GDM1 (cell line): Measurements from ENCODE around the gene KCTD14.
"Not testable (repeated sequence)": the region's sequence is repeated elsewhere in the genome, so short reads cannot be mapped to it uniquely, and the experiment has no call there.

Experiments
- DNase-seq: peaks from one replicate; lab custom pipeline; 2025; lab: John Stamatoyannopoulos, UW

KCTD14 gene

DNA sequence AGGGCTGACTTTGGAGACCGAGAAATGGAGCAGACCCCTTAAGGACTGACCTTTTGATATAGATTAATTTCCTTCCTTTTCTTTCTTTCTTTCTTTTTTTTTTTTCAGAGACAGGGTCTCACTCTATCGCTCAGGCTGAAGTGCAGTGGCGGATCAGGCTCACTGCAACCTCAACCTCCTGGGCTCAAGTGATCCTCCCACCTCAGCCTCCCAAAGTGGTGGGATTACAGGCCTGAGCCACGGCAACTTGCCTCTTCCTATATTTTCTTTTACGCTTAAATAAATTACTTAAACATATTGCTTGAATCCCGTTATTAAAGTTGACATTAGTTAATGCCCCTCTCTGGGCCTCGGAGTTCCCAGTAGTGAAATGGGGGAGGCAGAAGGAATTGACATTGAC is 350 bp upstream of the KCTD14 start:
- DNase-seq = no peak

DNA sequence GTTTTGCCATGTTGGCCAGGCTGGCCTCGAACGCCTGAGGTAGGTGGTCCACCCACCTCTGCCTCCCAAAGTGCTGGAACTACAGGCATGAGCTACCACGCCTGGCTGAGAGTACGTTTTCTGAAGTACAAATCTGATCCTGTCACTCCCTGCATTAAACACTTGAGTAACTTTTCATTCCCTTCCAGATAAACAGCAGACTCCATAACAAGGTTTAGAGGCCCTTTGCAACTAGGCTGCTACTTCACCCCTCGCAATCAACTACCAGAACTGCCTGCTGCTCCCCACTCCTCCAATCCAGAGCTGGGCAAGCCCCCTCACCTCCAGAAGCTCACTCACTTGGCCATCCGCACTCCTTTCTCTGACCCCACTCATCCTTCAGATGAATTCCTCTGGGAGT is 1.5 kb downstream of the KCTD14 start:
- DNase-seq = no peak

DNA sequence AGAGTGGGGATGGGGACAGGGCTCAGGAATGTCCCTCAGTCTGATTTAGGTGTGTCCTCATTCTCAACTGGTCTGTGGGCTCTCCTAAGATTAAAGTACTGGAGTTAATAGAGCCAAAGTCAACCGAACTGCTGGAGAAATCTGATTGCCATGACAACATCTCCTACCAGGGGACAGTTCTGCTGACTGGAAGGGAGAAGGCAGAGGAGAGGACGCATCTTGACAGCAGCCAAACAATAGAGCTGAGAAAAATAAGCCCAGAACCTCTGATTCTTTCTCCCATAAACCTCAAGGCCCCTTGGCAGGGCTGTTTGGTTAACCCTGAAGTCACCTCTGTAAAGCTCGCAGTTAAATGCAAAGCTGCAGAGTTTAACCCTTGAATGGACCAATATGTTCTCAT is 2.8 kb downstream of the KCTD14 start:
- DNase-seq = no peak

DNA sequence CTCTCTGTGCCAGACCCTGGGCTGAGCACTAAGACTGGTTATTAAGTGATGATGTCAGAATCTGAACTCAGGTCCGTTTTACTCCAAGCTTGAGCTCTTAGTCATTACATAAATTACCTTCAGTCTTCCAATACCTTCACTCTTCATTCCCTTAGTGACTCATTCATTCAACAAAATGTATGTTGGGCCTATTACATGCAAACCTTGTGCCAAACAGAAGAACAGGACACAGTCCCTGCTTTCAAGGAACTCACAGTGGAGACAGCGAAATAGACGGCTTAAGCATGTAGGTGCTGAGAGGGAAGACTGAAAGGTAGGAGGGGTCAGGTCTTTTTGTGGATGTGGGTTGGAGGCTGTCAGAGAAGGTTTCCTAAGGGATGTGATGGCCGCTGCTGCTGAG is 3.3 kb downstream of the KCTD14 start:
- no peak for DNase-seq

DNA sequence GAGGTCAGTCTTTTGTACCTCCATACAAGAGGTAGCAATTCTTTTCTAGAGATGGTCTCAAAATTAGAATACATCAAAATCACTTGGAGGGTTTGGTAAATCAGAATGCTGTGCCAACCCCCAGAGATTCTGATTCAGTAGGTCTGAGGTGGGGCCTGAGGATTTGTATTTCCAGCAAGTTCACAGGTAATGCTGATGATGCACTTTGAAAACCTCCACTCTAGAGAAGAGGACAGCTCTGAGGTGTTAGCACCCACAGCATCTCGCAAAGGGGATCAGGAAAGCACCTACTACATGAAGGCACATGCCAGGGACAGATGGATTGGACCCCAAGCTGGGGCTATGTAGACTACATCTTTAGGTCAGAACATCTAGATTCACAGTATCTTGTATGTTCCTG is 7.2 kb downstream of the KCTD14 start:
- no peak for DNase-seq

DNA sequence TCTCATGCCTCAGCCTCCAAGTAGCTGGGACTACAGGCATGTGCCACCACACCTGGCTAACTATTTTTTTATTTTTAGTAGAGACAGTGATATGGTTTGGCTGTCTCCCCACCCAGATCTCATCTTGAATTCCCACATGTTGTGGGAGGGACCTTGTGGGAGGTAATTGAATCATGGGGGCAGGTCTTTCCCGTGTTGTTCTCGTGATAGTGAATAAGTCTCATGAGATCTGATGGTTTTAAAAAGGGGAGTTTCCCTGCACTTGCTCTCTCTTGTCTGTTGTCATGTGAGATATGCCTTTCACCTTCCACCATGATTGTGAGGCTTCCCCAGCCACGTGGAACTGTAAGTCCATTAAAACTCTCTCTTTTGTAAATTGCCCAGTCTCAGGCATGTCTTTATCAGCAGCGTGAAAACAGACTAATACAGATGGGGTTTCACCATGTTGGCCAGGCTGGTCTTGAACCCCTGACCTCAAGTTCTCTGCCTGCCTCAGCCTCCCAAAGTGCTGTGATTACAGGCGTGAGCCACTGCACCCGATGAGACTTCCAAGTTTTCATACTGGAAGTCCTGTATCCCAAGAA is 8.0 kb downstream of the KCTD14 start:
- DNase-seq = not testable (repeated sequence)

DNA sequence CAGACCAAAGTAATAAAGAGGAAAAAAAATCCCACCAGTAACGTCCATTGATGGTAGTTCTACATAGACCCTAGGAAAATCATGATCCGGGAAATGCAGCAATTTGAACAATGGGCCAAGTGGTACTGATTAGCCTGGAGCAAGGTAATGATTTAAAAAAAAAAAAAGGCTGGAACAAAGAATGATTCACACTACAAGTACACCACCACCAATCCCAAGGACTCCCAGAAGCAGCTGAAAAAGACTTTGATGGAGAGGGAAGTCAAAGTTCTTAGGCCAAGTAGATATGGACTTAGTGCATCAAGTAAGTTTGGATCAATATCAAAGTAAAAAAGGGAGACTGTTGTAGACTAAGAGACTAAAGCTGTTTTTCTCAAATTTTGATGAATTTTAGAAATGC is 11.8 kb downstream of the KCTD14 start:
- DNase-seq = no peak

DNA sequence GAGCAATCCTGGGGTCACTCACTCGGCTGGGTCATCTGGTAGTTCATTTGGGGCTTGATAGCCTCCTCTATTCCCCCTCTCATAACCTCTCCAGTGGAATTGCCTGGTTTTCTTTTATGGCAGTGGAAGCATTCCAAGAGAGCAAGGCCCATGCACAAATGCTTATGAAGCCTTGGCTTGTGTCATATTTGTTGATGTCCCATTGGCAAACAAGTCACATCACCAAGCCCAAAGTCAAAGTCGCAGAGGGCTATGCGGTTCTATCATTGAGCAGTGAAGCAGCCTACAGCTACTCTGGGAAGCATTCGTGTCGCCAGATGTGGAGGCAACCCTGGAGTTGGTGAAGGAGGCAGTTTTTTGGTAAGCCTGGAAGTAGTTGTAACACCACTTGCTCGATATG is 12.3 kb downstream of the KCTD14 start:
- DNase-seq = no peak

DNA sequence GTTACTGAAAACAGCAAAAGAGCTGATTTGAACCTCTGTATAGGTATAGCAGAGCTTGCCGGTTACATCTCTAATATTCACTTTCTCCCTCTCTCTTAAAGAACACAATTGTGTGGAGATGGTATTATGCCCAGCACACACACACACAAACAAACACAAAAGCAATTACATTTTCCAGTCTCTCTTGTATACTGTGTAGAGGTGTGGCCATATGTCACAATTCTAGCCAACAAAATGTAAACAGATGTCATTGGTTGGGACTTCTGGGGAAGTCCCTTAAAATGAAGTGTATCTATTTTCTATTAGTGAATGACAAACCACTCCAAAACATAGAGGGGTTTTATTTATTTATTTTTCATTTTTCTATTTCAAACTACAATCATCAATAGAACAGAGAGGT is 12.8 kb downstream of the KCTD14 start:
- no peak for DNase-seq

DNA sequence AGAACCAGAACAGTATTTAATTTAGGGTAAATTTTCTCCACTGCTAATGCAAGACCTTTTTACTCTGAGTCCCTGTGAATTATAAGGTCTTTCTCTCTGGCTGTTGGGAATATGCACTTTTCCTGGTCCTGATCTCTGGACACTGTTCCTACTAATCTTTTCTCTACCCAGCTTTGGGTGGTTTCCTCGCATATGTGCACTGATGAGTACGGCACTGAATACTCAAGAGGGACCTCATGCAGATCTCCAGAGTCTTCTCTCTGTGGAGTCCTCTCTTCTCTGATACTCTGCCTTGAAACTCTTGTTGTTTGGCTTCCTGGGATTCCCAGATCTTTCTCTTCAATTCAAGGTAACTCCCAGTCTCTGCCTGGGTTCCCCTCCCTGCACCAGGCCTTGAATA is 14.0 kb downstream of the KCTD14 start:
- no peak for DNase-seq

DNA sequence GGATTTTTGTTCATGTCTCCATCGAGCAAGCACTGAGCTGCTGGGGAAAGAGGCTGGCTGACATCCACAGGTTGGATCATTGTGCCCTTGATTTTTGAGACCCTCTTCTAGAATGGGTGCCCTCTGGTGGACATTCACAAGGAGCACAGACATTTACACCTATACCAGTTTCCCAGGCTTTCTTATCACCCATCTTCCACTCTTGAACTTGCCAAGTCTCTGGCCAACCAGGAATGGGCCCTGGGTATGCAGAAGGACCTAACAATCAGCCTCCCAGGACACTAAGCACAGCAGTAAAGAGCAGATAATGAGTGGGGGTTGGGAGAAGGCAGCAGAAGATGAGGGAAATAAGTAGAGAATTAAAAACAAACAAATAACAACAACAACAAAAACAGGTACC is 22.9 kb downstream of the KCTD14 start:
- DNase-seq = peak; percentile 20

DNA sequence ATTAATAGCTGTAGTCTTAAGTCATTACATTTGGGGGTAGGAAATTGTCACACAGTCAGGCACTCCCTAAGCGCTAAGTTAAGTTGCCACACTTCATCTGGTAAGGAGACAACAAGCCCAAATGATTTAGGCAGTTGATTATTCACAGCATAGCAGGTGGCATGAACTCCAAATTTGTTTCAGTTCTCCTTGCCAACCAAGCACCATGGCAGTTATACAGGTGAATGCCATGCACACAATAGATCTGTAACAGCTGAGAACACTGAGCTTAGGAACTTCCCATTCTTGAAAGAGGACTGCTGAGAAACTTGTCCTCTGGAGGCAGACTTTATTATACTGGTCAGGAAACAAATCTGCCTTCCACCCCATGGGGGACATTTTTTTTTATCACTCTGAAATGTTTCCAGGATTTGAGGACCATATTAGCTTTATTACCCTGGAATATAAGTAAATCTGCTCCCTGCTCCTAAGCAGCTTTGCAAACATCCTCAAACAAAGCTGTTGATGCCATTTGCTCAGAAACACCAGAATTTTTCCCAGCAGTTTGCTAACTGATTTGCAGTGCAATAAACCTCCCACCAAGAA is 23.5 kb downstream of the KCTD14 start:
- DNase-seq = no peak

DNA sequence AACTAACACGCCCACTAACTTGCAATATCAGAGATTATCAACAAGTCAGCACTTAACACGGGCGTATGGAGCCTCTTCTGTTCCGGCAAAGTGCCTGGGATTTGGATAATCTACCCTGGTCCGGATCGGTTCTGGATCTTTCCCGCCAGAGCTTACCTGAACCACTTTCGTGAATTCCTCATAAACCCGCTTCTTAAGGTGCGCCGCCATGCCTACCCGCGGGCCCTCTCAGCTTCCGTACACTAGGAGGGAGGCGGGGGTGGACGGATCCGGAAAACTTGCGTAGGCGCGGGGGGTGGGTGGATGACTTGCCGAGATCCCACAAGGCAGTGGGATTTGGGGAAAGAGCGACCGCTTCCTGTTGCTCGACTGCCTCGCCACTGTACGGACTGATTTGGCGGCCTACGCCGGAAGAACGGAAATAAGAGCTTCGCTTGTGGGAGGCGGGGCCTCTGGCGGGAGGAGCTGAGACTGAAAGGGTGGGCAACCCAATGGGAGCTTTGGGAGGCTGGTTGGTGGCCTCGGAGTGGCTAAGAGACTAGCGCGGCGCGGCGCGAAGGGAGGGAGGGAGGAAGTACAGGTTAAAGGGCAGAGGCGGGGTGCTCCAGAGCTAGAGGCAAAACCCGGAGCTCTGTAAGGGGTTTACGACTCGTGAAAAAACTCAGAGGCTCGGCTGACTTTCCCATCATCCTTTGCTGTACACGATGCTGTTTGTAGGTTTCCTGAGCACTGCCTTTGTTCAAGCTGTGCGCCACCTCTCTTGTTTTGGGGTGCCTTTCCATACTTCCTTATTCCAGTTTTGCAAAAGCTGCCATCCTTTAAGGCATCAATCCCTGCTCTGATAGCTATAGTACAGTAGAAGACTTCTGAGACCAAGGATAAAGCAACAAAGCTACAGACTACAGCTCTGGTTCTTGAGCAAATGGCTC is 28.4 kb downstream of the KCTD14 start, which contains the start of gene INTS4:
Gene INTS4 (minus strand): TSS at position 235 of the 929 bp plus-strand sequence. CDS start 25 bp downstream, at position 210.
- DNase-seq = peak; percentile 100

DNA sequence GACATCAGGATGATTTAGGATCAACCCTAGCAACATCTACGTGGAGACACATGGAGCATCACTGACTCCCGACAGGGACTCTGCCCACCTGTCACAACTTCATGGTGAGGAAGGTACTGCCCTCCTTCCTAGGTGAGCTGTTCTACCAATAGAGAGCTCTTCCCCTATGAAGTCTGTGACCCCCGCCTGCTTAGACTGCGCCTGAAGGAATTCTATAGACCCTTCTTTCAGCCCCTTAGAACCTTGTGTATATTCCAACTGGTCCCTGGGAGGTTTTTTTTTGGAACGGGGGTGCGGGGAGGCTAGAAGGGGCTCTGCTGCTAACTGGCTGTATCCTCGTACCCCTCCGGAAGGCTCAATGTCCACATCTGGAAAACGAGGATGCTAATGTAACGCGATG is 29.2 kb downstream of the KCTD14 start:
- no peak for DNase-seq

DNA sequence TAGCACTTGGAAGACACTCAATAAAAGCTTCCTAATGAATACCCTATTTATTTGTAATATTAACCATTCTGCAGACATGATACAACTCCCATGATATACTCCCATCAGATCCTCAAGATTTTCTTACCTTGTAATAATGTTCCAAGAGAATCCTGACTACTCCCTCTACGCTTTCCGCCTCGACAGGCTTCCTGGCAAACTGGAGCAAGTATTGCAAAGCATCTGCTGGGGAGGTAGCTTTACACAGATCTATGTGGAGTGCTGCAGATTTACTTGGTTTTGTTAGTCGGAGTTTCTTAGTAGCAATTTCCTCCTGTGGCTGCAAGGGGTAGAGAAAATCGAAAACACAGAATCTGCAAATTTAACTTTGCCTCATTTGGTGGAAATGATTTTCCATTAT is 32.1 kb downstream of the KCTD14 start:
- DNase-seq = no peak

DNA sequence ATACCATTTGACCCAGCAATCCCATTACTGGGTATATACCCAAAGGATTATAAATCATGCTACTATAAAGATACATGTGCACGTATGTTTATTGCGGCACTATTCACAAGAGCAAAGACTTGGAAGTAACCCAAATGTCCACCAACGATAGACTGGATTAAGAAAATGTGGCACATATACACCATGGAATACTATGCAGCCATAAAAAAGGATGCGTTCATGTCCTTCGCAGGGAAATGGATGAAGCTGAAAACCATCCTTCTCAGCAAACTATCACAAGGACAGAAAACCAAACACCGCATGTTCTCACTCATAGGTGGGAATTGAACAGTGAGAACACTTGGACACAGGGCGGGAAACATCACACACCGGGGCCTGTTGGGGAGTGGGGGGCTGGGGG is 36.6 kb downstream of the KCTD14 start:
- DNase-seq = not testable (repeated sequence)

DNA sequence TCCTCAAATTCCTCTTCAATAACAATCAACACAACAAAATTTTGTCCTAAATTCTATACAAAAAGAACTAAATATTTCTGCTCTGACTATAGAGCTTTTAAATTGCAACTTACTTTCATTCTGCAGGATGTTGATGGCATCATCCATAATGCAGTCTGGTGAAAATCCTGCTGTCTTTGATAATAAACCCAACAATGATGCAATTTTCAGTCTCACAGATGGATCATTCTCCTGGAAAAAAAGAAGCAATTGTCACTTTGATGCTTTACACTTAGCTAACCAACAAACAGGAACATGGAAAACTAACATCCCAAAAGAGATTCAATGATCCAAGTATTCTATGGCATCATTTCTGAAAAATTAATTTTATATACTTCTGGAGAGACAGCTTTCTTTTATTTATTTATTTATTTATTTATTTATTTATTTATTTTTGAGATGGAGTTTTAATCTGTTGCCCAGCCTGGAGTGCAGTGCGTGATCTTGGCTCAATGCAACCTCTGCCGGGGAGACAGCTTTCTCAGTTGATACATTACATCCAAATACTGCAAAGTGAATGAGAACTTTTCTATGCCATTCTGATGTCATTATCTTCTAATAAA is 41.6 kb downstream of the KCTD14 start:
- DNase-seq = no peak

DNA sequence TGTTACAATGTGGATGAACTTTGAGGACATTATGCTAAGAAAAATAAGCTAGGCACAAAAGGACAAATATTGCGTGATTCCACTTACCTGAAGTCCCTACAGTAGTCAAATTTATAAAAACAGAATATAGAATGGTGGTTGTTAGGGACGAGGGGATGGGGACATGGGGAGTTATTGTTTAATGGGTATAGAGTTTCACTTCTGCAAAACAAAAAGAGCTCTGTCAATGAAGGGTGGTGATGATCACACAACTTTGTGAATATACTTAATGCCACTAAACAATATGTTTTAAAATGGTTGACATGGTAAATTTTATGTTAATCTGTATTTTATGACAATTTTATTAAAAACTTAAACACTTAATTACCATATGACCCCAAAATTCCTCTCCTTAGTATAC is 54.7 kb downstream of the KCTD14 start:
- DNase-seq = no peak

DNA sequence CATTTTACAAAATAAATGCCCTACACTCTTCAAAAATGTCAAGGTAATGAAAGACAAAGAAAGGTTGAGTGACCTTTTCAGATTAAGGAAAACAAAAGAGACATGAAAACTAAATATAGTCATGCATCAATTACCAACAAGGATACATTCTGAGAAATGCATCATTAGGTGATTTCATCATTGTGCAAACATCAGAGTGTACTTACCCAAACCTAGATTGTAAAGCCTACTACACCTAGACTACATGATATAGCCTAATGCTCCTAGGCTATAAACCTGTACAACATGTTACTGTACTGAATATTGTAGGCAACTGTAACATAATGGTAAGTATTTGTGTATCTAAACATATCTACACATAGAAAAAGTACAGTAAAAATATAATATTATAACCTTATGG is 55.3 kb downstream of the KCTD14 start:
- no peak for DNase-seq

DNA sequence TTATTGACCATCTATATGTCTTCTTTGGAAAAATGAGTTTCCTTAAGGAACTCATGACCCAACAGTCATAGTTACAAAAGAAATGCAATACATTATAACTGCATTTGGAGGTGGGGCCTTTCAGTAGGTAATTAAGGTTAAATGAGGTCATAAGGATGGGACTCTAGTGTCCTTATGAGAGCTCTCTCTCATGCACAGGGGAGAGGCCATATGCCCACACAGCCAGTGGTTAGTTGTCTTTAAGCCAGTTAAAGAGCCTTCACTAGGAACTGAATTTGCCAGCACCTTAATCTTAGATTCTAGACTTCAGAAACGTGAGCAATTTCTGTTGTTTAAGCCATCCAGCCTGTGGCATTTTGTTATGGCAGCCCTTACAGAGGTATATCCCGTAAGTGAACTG is 56.0 kb downstream of the KCTD14 start:
- DNase-seq = no peak

DNA sequence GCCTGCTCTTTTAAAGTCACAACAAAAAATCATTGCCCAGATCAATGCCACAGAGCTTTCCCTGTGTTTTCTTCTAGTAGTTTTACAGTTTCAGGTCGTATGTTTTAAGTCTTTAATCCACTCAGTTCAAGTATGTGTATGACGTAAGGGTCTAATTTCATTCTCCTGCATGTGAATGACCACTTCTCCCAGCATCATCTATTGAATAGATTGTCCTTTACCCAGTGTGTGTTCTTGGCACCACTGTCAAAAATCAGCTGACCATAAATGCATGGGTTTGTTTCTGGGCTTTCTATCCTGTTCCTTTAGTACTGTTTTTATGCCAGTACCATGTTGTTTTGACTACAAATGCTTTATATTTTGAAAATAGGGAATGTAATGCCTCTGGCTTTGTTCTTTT is 56.7 kb downstream of the KCTD14 start:
- DNase-seq = no peak
